HG03060 (cell line): ENCODE results near the gene IVD.

Experiments used
- ATAC-seq: cut with Tn5 transposase; IDR thresholded peaks from one replicate; pipeline ENCODE4 v1.9.1; 2021; ENCODE audit warnings: low read depth, moderate number of reproducible peaks; ENCODE audit not compliant: unreplicated experiment

The IVD gene

GRCh38 chr15:40412095-40412759 is 6.6 kb downstream of the IVD start:
- no peak for ATAC-seq

- no peak for ATAC-seq
Measured at GRCh38 chr15:40413036-40413435, 7.4 kb downstream of the IVD start.

GRCh38 chr15:40414816-40415215 is 9.2 kb downstream of the IVD start:
- no peak for ATAC-seq

GRCh38 chr15:40415226-40415625 is 9.6 kb downstream of the IVD start:
- ATAC-seq: no peak

GRCh38 chr15:40416056-40416455 is 10.5 kb downstream of the IVD start:
- no peak for ATAC-seq

GRCh38 chr15:40418126-40418525 is 12.5 kb downstream of the IVD start:
- ATAC-seq: no peak

- ATAC-seq: no peak
Measured at GRCh38 chr15:40420071-40420713, 14.6 kb downstream of the IVD start.

- no peak for ATAC-seq
Measured at GRCh38 chr15:40420793-40421192, 15.2 kb downstream of the IVD start.

GRCh38 chr15:40421246-40422157 is 15.9 kb downstream of the IVD start:
- no peak for ATAC-seq

- no peak for ATAC-seq
Measured at GRCh38 chr15:40424483-40425115, 19.0 kb downstream of the IVD start.

- ATAC-seq: no peak
Measured at GRCh38 chr15:40425681-40426080, 20.1 kb downstream of the IVD start.

GRCh38 chr15:40427188-40427587 is 21.6 kb downstream of the IVD start:
- no peak for ATAC-seq

GRCh38 chr15:40428185-40428584 is 22.6 kb downstream of the IVD start:
- ATAC-seq: no peak

- ATAC-seq: no peak
Measured at GRCh38 chr15:40429068-40429710, 23.6 kb downstream of the IVD start.

- no peak for ATAC-seq
Measured at GRCh38 chr15:40430271-40430805, 24.7 kb downstream of the IVD start.

GRCh38 chr15:40435023-40435709 is 29.6 kb downstream of the IVD start:
- ATAC-seq: no peak

- no peak for ATAC-seq
Measured at GRCh38 chr15:40435710-40436089, 30.1 kb downstream of the IVD start.

- ATAC-seq: no peak
Measured at GRCh38 chr15:40436116-40436891, 30.7 kb downstream of the IVD start.
